K562 (cell line): ENCODE data around the gene IGF2R. TPM values are rescaled to one million over a fixed set of nuclear protein-coding genes. Genes with fewer than 3 reads are reported as not detected.

Source experiments
- ATF3 ChIP-seq, 2 experiments: fragments of 450-650 bp in 1 of 2; sonication (generic) in 1 of 2; formaldehyde crosslinking in 1 of 2; IDR thresholded peaks in 1 of 2; conservative IDR thresholded peaks in 1 of 2; 2 replicates each; pipeline versions ENCODE4 v1.6.1 to v1.8.1; 2016 to 2023; ENCODE audit warnings: mild to moderate bottlenecking in 2 of 2, moderate library complexity in 2 of 2, inconsistent platforms in 1 of 2, missing genetic modification reagents in 1 of 2
- CBFA2T2 ChIP-seq: fragments of 450-650 bp; conservative IDR thresholded peaks from 2 replicates; pipeline ENCODE4 v1.6.1; 2017; ENCODE audit warnings: mild to moderate bottlenecking
- CCNT2 ChIP-seq: IDR thresholded peaks from 2 replicates; pipeline ENCODE4 v1.6.1; 2011; ENCODE audit warnings: borderline replicate concordance, low read depth, mild to moderate bottlenecking, moderate library complexity, mixed read lengths, low read length; ENCODE audit not compliant: insufficient read length; ENCODE audit errors: extremely low read depth
- HDAC1 ChIP-seq, 2 experiments: fragments of 450-650 bp; IDR thresholded peaks; 2 replicates each; pipeline ENCODE4 v1.6.1; 2016 to 2017; ENCODE audit warnings: inconsistent platforms in 1 of 2, mild to moderate bottlenecking in 1 of 2, moderate library complexity in 1 of 2
- HOMEZ ChIP-seq: fragments of 250-450 bp; sonication (Bioruptor Pico); IDR thresholded peaks from 2 replicates; pipeline ENCODE4 v1.4.0; 2020; ENCODE audit warnings: mild to moderate bottlenecking, moderate library complexity
- NR2F6 ChIP-seq: fragments of 450-650 bp; formaldehyde crosslinking; IDR thresholded peaks from 2 replicates; pipeline ENCODE4 v1.4.0; 2020; ENCODE audit warnings: mild to moderate bottlenecking
- PCBP2 ChIP-seq: fragments of 200-400 bp; formaldehyde crosslinking; IDR thresholded peaks from 2 replicates; pipeline ENCODE4 v1.6.1; 2018; ENCODE audit warnings: low read length, low read depth, mild to moderate bottlenecking, moderate library complexity; ENCODE audit not compliant: poor library complexity, severe bottlenecking
- PYGO2 ChIP-seq: fragments of 450-650 bp; IDR thresholded peaks from 2 replicates; pipeline ENCODE4 v1.6.1; 2016; ENCODE audit warnings: mild to moderate bottlenecking, missing genetic modification characterization, moderate library complexity, missing compliant biosample characterization
- ZKSCAN3 ChIP-seq: fragments of 250-450 bp; sonication (Bioruptor Pico); IDR thresholded peaks from 2 replicates; pipeline ENCODE4 v1.4.0; 2020
- ZNF124 ChIP-seq: sonication (generic); formaldehyde crosslinking; IDR thresholded peaks from 2 replicates; pipeline ENCODE4 v1.8.1; 2022; ENCODE audit warnings: missing genetic modification reagents
- ZNF143 ChIP-seq: sonication (generic); formaldehyde crosslinking; IDR thresholded peaks from 2 replicates; pipeline ENCODE4 v1.9.0; 2022; ENCODE audit warnings: mild to moderate bottlenecking, missing genetic modification reagents
- ZSCAN32 ChIP-seq: fragments of 450-650 bp; formaldehyde crosslinking; IDR thresholded peaks from 2 replicates; pipeline ENCODE4 v1.4.0; 2020; ENCODE audit warnings: mild to moderate bottlenecking, moderate library complexity
- polyA plus RNA-seq, 8 experiments: library from polyadenylated mRNA; depleted of rRNA in 4 of 8; stranded (reverse) in 5 of 8; unstranded in 3 of 8; fragments of >200 nt; fragmentation: Nextera tagmentation in 2 of 8; fragmentation: Illumina TruSeq in 1 of 8; extraction: Ambion mirVana in 2 of 8; extraction: Trizol in 1 of 8; gene quantifications; 2 replicates each; pipeline versions ENCODE4 v1.2.1 to v1.2.3, GENCODE V29; 2011 to 2014; ENCODE audit warnings: inconsistent platforms in 1 of 8, missing spikeins in 1 of 8
- total RNA-seq, 7 experiments: library from RNA; depleted of rRNA in 6 of 7; stranded (reverse); fragments of >200 nt in 6 of 7; fragmentation: Illumina TruSeq in 2 of 7; extraction: Trizol in 2 of 7; gene quantifications; 2 replicates each; pipeline versions ENCODE4 v1.2.1 to v1.2.3, GENCODE V29; 2011 to 2021; ENCODE audit warnings: low replicate concordance in 1 of 7
- TF ChIP-seq, protein P1 (sequence below): sonication (generic); formaldehyde crosslinking; IDR thresholded peaks from 2 replicates; pipeline ENCODE4 v1.8.1; 2023; ENCODE audit warnings: mild to moderate bottlenecking, missing genetic modification reagents
- TF ChIP-seq, protein P2 (sequence below): sonication (generic); formaldehyde crosslinking; IDR thresholded peaks from 2 replicates; pipeline ENCODE4 v1.5.0; 2020; ENCODE audit warnings: missing genetic modification reagents
- TF ChIP-seq, protein P3 (sequence below): fragments of 250-450 bp; sonication (Bioruptor Pico); IDR thresholded peaks from 2 replicates; pipeline ENCODE4 v1.4.0; 2020

The IGF2R gene
- total and polyA plus RNA-seq, 9 of the 15 experiments (the other 6 are each of a cell fraction or from before 2014, with no cell fraction given): 3.5 to 92.3 (median 34.5) TPM

DNA sequence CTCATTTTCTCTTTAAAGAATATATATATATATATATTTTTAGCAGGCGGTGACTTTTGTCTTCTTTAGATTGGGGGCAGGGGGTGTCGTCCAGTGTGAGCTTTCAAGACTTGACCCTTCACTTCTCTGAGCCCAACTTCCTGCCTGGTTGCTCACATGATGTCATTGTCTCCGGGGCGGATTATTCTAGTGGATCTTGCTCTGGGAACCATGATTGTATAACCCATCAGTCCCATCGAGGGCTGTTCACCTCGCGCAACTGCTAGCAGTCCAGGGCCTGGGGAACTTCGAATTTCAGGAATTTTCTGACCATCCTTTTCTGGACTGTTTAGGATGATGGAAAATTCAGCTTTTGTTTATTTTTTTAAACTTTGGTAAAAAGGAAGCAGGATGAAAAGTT is 1.0 kb downstream of the IGF2R start (continued):
- TF ChIP-seq ATF3 (IDR thresholded peaks at IDR 0.05) (peak; percentile 83), ATF3 (CRISPR knock-in tag; conservative IDR thresholded peaks at IDR 0.05) (no peak), CCNT2 (no peak), CBFA2T2 (no peak), PCBP2 (no peak), HOMEZ (CRISPR knock-in tag) (no peak), PYGO2 (tag) (no peak), NR2F6 (CRISPR knock-in tag) (no peak), HDAC1 (IDR thresholded peaks at IDR 0.05) (no peak), ZNF124 (no peak), ZSCAN32 (CRISPR knock-in tag) (no peak), ZKSCAN3 (CRISPR knock-in tag) (no peak), ZNF143 (CRISPR knock-in tag) (no peak)
- TF ChIP-seq, protein P1, sequence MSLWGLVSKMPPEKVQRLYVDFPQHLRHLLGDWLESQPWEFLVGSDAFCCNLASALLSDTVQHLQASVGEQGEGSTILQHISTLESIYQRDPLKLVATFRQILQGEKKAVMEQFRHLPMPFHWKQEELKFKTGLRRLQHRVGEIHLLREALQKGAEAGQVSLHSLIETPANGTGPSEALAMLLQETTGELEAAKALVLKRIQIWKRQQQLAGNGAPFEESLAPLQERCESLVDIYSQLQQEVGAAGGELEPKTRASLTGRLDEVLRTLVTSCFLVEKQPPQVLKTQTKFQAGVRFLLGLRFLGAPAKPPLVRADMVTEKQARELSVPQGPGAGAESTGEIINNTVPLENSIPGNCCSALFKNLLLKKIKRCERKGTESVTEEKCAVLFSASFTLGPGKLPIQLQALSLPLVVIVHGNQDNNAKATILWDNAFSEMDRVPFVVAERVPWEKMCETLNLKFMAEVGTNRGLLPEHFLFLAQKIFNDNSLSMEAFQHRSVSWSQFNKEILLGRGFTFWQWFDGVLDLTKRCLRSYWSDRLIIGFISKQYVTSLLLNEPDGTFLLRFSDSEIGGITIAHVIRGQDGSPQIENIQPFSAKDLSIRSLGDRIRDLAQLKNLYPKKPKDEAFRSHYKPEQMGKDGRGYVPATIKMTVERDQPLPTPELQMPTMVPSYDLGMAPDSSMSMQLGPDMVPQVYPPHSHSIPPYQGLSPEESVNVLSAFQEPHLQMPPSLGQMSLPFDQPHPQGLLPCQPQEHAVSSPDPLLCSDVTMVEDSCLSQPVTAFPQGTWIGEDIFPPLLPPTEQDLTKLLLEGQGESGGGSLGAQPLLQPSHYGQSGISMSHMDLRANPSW (CRISPR knock-in tag): no peak
- TF ChIP-seq, protein P2, sequence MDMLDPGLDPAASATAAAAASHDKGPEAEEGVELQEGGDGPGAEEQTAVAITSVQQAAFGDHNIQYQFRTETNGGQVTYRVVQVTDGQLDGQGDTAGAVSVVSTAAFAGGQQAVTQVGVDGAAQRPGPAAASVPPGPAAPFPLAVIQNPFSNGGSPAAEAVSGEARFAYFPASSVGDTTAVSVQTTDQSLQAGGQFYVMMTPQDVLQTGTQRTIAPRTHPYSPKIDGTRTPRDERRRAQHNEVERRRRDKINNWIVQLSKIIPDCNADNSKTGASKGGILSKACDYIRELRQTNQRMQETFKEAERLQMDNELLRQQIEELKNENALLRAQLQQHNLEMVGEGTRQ (CRISPR knock-in tag): peak; percentile 40; the same call in 1 of the 2 replicates
- TF ChIP-seq, protein P3, sequence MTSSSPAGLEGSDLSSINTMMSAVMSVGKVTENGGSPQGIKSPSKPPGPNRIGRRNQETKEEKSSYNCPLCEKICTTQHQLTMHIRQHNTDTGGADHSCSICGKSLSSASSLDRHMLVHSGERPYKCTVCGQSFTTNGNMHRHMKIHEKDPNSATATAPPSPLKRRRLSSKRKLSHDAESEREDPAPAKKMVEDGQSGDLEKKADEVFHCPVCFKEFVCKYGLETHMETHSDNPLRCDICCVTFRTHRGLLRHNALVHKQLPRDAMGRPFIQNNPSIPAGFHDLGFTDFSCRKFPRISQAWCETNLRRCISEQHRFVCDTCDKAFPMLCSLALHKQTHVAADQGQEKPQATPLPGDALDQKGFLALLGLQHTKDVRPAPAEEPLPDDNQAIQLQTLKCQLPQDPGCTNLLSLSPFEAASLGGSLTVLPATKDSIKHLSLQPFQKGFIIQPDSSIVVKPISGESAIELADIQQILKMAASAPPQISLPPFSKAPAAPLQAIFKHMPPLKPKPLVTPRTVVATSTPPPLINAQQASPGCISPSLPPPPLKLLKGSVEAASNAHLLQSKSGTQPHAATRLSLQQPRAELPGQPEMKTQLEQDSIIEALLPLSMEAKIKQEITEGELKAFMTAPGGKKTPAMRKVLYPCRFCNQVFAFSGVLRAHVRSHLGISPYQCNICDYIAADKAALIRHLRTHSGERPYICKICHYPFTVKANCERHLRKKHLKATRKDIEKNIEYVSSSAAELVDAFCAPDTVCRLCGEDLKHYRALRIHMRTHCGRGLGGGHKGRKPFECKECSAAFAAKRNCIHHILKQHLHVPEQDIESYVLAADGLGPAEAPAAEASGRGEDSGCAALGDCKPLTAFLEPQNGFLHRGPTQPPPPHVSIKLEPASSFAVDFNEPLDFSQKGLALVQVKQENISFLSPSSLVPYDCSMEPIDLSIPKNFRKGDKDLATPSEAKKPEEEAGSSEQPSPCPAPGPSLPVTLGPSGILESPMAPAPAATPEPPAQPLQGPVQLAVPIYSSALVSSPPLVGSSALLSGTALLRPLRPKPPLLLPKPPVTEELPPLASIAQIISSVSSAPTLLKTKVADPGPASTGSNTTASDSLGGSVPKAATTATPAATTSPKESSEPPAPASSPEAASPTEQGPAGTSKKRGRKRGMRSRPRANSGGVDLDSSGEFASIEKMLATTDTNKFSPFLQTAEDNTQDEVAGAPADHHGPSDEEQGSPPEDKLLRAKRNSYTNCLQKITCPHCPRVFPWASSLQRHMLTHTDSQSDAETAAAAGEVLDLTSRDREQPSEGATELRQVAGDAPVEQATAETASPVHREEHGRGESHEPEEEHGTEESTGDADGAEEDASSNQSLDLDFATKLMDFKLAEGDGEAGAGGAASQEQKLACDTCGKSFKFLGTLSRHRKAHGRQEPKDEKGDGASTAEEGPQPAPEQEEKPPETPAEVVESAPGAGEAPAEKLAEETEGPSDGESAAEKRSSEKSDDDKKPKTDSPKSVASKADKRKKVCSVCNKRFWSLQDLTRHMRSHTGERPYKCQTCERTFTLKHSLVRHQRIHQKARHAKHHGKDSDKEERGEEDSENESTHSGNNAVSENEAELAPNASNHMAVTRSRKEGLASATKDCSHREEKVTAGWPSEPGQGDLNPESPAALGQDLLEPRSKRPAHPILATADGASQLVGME (CRISPR knock-in tag): no peak
